Activated T-helper 17 cell treated with anti-CD3 and anti-CD28 coated beads, Interleukin-2, amount 50 U/mL, for 72 hours (primary cell): ENCODE data around the gene RAP1GAP2. TPM values are rescaled to one million over a fixed set of nuclear protein-coding genes. Genes with fewer than 3 reads are reported as not detected.
"Not testable (repeated sequence)": the region's sequence is repeated elsewhere in the genome, so short reads cannot be mapped to it uniquely, and the experiment has no call there.

Experiments used
- ATAC-seq: fragments of 150-1000 bp; cut with Tn5 transposase; replicated peaks from 2 replicates; pipeline ENCODE4 v1.10.0; 2021; ENCODE audit warnings: mild to moderate bottlenecking, moderate library complexity
- H3K27ac Mint-ChIP-seq: one replicate; pipeline ENCODE4 v1.8.0; 2022; ENCODE audit warnings: mixed read lengths
- H3K27me3 Mint-ChIP-seq: one replicate; pipeline ENCODE4 v1.8.0; 2022; ENCODE audit warnings: mixed read lengths
- H3K36me3 Mint-ChIP-seq: one replicate; pipeline ENCODE4 v1.8.0; 2022; ENCODE audit warnings: low read depth, mild to moderate bottlenecking, mixed read lengths
- H3K4me1 Mint-ChIP-seq: one replicate; pipeline ENCODE4 v1.8.0; 2022; ENCODE audit warnings: mixed read lengths
- H3K4me3 Mint-ChIP-seq: one replicate; pipeline ENCODE4 v1.8.0; 2022; ENCODE audit warnings: mild to moderate bottlenecking, mixed read lengths
- H3K9me3 Mint-ChIP-seq: one replicate; pipeline ENCODE4 v1.8.0; 2022; ENCODE audit warnings: mixed read lengths
- total RNA-seq, 2 donors: library from RNA; stranded (reverse); gene quantifications; one replicate each; pipeline ENCODE4 v1.2.3, GENCODE V29; 2022

Gene RAP1GAP2
- total RNA-seq, 2 donors from 2014 or later, result 0.77 to 1.6 TPM

DNA sequence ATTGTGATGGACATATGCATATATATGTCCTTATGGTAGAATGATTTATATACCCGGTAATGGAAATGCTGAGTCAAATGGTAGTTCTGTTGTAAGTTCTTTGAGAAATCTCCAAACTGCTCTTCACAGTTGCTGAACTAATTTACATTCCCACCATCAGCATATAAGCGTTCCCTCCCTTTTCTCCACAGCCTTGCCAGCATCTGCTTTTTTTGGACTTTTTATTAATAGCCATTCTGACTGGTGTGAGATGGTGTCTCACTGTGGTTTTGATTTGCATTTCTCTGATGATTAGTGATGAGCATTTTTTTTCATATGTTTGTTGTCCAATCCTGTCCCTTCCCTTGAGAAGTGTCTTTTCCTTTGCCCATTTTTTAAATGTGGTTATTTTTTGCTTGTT, 258.6 kb downstream of the RAP1GAP2 start:
- H3K4me1 Mint-ChIP-seq, H3K9me3 Mint-ChIP-seq, H3K4me3 Mint-ChIP-seq, H3K27me3 Mint-ChIP-seq, H3K27ac Mint-ChIP-seq, ATAC-seq, H3K36me3 Mint-ChIP-seq: not testable (repeated sequence)

DNA sequence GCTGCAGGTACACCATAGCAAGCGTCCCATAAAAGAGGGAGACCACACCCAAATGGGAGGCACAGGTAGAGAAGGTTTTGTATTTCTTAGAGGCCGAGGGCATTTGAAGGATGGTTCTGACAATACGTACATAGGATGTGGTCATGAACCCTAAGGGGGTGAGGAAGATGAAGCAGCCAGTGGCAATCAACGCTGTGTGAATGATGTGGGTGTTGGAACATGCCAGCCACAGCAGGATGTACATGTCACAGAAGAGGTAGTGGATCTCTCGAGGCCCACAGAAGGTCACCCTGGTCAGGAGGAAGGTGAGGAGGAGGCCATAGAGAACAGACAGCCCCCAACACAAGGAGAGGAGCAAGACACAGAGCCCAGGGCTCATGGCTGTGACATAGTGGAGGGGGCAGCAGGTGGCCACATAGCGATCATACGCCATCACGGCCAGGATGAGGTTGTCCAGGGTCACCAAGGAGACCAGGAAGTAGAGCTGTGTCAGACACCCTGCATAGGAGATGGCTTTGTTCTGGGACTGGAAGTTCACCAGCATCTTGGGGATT, 266.7 kb downstream of the RAP1GAP2 start:
- not testable (repeated sequence) for H3K27ac Mint-ChIP-seq, ATAC-seq, H3K36me3 Mint-ChIP-seq

DNA sequence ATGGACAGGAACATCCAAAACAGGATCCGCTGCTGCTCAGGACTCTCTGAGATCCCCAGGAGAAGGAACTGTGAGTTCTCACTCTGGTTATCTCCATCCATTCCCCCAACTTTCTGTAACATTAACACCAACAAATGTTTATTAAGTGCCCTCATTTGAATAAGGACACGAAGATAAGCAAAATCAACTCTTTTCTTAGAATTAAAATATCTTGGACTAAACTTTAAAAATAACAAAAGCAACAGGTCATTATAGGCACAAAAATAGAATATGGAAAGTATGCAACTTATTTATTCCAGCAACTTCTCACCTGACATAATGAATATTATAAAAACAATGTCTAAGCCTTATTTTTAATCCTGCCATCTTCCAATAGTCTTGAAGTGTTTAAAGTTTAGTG, 267.3 kb downstream of the RAP1GAP2 start, which contains the start of gene OR1D5:
Gene OR1D5 (minus strand): TSS at position 101 of the 400 bp plus-strand sequence. CDS start 0 bp downstream, at position 101.
- not testable (repeated sequence) for H3K4me1 Mint-ChIP-seq, H3K9me3 Mint-ChIP-seq, H3K4me3 Mint-ChIP-seq, H3K36me3 Mint-ChIP-seq, H3K27ac Mint-ChIP-seq, ATAC-seq, H3K27me3 Mint-ChIP-seq

More for the DNA sequence above, 266.7 kb downstream of the RAP1GAP2 start:
- H3K4me3 Mint-ChIP-seq, H3K9me3 Mint-ChIP-seq, H3K4me1 Mint-ChIP-seq, H3K27me3 Mint-ChIP-seq: not testable (repeated sequence)

DNA sequence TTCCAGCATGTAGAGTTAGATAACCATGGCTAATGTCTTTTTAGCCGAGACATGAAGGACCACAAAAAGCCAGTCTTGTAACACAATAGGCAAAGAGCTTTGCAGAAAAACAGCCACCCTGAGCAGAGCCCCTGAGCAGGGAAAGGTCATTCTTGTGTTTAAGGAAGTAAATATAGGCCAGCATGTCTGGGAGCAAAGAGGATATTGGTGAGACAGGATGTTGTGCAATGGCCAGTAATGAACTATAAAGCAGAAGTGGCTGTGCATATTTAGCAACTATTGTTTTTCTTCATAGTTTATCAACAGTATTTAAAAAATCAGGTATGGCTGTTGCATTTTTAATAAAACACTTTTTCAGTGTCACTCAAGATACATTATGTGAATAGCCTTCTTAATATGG, 269.0 kb downstream of the RAP1GAP2 start:
- not testable (repeated sequence) for H3K4me1 Mint-ChIP-seq, H3K36me3 Mint-ChIP-seq, H3K27me3 Mint-ChIP-seq, H3K27ac Mint-ChIP-seq, ATAC-seq, H3K9me3 Mint-ChIP-seq, H3K4me3 Mint-ChIP-seq

DNA sequence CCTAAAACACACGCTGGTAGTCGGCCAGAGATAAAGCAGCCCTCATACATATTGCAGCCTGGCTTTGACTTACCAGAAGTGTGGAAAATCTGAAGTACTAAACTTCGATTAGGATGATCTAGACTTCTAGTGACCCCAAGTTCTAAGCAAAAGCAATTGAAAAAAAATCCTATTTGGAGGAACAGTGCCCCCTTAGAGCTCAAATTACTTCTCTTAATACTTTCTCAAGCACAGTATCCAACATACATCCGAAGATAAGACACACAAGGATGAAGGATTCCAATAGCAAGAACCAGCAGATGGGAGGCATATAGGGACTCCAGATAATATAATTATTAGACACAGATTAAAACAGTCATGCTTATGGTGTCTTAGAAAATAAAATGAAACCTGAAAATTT, 277.6 kb downstream of the RAP1GAP2 start:
- not testable (repeated sequence) for H3K27ac Mint-ChIP-seq, H3K36me3 Mint-ChIP-seq, H3K4me1 Mint-ChIP-seq, H3K4me3 Mint-ChIP-seq, ATAC-seq
- H3K9me3 Mint-ChIP-seq, result peaks cover 11% of the 10 kb centered on the region
- peaks cover 15% of the 10 kb centered on the region for H3K27me3 Mint-ChIP-seq

Other genes starting within 250 kb of the RAP1GAP2 start
- 100 to 1,000 TPM; 168 to 182 TPM for gene PAFAH1B1, start 202.8 kb upstream of the RAP1GAP2 start, total RNA-seq
- 100 to 1,000 TPM in 1 of 2 donors, 10 to 100 TPM in 1; 49.5 to 122 TPM for gene CLUH, start 84.7 kb upstream of the RAP1GAP2 start, total RNA-seq
- gene CCDC92B, start 46.8 kb upstream of the RAP1GAP2 start, total RNA-seq, result under 1 TPM in 1 of 2 donors, not detected in 1; 0.11 TPM